Activated naive CD4-positive, alpha-beta T cell treated with Interleukin-2 at 50 U/mL for 16 hours (primary cell): ENCODE measurements around the gene MYL7.

Experiments used
- DNase-seq: peaks from one replicate; pipeline ENCODE4 v3.0.0-alpha.2; 2020

Gene MYL7

DNA sequence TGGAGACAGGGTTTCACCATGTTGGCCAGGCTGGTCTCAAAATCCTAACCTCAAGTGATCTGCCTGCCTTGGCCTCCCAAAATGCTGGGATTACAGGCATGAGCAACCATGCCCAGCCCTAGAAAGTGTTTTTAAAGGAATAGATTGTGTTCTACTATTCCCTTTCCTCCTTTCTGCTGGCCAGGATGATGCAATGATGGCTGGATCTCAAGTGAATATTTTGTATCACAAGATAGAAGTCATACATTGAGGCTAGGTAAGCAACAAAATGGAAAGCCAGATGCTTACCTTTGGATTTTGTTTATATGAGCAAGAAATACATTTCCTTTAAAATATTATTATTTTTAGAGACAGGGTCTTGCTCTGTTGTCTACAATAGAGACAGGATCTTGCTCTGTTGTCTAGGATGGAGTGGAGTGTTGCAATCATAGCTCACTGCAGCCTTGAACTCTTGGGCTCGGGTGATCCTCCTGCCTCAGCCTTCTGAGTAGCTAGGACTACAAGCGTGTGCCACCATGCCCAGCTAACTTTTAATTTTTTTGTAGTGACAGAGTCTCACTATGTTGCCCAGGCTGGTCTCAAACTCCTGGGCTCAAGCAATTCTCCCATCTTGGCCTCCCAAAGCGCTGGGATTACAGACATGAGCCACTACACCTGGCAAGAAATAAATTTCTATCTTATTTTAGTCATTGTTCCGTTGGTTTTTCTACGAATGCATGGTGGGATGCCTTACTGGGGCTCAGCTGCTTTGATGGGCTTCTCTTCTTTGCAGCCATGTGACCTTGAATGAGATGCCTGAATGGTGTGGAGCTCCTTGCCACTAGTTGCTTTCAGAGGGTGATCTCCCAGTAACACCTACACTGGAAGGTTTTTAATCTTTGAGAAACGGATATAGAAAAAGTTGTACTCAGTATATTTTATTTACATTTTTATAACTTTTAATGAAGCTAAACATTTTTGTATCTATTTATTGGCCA is 42.8 kb downstream of the MYL7 start:
- no peak for DNase-seq

GRCh38 chr7:44097064-44097932 is 43.8 kb downstream of the MYL7 start:
- DNase-seq = no peak

DNA sequence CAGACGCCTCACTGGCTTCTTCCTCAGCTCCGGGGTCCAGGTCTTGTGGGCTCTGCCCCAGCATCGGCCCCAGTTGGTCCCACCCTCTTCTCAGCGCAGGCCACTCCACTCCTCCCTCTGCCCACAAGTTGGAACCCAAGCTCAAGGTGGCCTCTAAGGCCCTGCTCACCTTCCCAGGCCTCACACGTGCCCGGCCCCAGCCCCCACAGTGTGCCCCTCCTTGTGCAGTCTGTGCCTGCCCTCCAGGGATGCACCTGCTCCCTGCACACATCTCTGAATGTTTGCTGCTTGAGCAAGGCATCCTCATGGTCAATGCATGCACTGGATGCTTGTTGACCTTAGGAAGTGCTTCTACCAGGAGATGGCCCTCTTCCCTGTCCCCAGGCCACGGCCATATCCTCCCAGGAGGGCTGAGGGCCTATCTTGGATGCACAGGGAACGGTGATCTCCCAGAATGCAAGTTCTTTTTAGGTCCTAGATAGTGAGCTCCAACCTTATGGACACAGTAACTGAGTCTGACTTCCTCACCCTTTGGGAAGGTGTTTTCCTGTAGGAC is 44.7 kb downstream of the MYL7 start:
- no peak for DNase-seq

DNA sequence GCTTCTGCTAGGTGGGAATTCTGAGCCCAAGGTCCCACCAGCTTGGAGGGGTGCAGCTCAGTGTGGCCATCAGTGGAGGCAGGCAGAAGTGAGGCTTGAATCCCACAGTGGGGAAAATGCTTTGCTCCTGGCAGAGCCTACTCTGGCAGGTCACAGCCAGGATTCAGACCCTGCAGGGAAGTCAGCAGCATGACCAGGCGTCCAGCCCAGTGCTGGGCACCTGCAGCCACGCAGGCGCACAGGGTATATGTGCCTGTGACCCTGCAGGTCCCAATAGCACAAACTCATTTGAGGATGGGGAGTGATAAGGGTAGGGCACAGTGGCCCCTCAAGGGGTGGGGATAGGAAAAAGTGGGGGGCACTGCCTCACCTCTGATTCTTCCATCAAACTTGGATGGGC is 45.4 kb downstream of the MYL7 start:
- DNase-seq = no peak

DNA sequence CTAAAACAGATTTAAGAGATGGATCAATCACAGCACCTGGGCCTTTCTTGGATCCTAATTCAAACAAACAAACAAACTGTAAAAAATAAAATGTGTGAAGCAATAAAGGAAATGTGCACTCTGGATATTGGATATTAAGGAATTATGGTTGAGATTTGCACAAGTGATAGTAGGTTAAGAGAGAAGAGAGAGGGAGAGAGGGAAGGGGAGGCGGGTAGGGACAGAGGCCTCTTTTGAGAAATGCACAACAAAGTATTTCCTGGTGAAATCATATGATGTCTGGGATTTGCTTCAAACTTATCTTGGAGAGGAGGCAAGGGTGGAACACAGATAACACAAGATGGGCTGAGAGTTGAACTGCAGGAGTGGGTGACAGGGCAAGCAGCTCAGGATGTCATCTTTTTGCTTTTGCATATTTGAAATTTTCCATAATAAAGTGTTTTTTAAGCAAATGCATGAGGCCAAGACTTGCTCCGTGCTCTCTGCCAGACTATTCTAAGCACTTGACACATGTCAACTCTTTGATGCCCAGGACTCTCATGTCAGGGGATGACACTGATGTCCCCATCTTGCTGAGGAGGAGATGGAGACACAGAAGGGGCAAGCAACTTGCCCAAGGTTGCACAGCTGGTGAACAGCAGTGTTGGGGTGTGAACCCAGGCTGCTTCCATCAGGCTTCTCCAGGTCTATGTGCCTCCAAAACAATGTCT is 46.1 kb downstream of the MYL7 start:
- no peak for DNase-seq

DNA sequence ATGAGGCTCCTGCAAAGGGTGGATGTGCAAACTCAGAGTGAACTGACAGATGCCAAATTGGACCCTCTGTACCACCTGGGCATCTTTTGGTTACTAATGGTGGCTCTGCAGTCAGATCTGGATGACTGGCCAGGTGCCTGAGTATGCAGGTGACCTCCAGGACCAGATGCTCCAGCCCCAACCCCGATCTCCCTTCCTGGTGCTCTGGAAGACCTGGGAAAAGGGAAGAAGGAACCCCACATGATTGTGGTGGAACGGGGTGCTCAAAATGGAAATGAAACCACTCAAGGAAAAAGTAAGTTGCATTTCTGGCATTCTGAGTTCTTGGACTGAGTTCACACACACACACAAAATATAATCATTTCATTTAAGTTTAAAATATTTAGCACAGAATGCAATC is 46.8 kb downstream of the MYL7 start:
- no peak for DNase-seq

DNA sequence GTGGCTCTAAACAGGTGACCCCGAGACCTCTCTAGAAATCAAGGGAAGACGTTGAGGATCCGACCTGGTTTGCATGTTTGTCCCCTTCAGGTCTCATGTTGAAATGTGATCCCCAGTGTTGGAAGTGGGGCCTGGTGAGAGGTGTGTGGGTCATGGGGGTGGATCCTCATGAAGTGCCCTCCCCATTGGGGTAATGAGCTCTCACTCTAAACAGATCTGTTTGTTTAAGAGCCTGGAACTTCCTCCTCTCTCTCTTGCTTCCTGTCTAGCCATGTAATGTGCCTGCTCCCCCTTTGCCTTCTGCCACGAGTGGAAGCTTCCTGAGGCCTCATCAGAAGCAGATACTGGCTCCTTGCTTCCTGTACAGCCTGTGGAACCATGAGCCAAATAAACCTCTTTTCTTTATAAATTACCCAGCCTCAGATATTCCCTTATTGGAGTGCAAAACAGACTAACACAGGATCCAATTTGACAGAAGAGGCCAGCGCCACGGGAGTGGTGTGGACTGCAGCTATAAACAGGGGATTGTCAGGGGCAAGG is 48.0 kb downstream of the MYL7 start:
- no peak for DNase-seq
